BJ (cell line): ENCODE data around the gene NISCH. TPM values are rescaled to one million over a fixed set of nuclear protein-coding genes. Genes with fewer than 3 reads are reported as not detected.

Experiments
- CTCF ChIA-PET: fragments of 350-600 bp; formaldehyde crosslinking; extraction: SDS; loops from one replicate; lab custom pipeline; 2021; ENCODE audit warnings: antibody characterized with exemption, inconsistent platforms; lab: Yijun Ruan, JAX
- POLR2A ChIA-PET: fragments of 300-600 bp; sonication (Branson Sonifier 250); formaldehyde crosslinking; extraction: SDS; loops from one replicate; lab custom pipeline; 2021; ENCODE audit warnings: antibody characterized with exemption; lab: Charles Lee
- DNase-seq: peaks from one replicate; pipeline ENCODE4 v3.0.0-alpha.2; 2011; ENCODE audit warnings: low read depth
- H3K27me3 ChIP-seq: 2 replicates; pipeline ENCODE4 v1.6.0; 2011; ENCODE audit warnings: low read length; ENCODE audit not compliant: control insufficient read depth, insufficient read depth
- H3K36me3 ChIP-seq: 2 replicates; pipeline ENCODE4 v1.5.1; 2011; ENCODE audit warnings: low read length; ENCODE audit not compliant: control insufficient read depth, insufficient read depth
- H3K4me3 ChIP-seq: 2 replicates; pipeline ENCODE4 v1.5.1; 2011; ENCODE audit warnings: low read depth, mild to moderate bottlenecking, control low read depth, low read length
- polyA plus RNA-seq: library from polyadenylated mRNA; depleted of rRNA; stranded (reverse); fragments of >200 nt; gene quantifications from 2 replicates; pipeline ENCODE4 v1.2.3, GENCODE V29; 2011
- TF ChIP-seq, protein P1 (sequence below): IDR thresholded peaks from 2 replicates; pipeline ENCODE4 v1.5.1; 2011; ENCODE audit warnings: low read depth, mild to moderate bottlenecking, control low read depth, inconsistent platforms, low read length, moderate library complexity; ENCODE audit not compliant: insufficient read depth

Gene NISCH
- polyA plus RNA-seq, 1 experiment, result 95.3 TPM

DNA sequence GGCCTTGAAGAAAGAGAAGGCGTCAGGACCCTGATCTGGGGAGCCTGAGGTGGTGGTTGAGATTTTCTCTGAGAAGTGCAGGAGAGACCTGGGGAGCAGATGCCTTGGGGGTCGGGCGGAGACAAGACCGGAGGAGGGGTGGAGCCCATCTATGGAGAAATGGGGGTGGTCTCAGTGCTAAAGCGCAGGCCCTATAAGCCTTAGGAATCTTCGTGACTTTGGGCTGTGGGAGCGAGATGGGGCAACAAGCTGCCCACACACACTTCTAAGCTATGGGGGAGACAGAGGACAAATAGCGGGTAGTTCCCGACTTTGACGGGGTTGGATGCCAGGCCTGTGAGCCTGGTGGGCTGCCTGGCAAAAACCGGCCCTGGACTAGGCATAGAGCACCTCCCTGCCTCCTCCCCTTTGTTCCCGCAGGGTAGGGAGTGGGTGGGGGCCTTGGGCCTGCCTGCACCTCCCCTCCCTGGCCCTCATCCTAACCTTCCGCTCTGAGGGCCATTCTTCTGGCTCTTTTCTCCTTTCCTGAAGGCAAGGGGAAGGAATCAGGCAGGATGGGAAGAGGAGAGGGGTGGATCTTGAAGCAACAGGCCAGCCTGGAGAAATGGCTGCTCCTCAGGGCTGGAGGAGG, 880 bp downstream of the NISCH start:
- ChIA-PET POLR2A (no interaction called here), CTCF (interaction anchor here (1.0 to 4.5 kb wide), 3 partner anchors 10 to 117 kb away, joined by 3 to 31 read pairs (median 4); partner anchors contain the start of gene SEMA3G)
- peaks cover 18% of the 10 kb centered on the region for H3K36me3 ChIP-seq
- peak overlapping the region; percentile 95 for H3K4me3 ChIP-seq
- H3K27me3 ChIP-seq, result no peaks in the 10 kb centered on the region
- TF ChIP-seq, protein P1, sequence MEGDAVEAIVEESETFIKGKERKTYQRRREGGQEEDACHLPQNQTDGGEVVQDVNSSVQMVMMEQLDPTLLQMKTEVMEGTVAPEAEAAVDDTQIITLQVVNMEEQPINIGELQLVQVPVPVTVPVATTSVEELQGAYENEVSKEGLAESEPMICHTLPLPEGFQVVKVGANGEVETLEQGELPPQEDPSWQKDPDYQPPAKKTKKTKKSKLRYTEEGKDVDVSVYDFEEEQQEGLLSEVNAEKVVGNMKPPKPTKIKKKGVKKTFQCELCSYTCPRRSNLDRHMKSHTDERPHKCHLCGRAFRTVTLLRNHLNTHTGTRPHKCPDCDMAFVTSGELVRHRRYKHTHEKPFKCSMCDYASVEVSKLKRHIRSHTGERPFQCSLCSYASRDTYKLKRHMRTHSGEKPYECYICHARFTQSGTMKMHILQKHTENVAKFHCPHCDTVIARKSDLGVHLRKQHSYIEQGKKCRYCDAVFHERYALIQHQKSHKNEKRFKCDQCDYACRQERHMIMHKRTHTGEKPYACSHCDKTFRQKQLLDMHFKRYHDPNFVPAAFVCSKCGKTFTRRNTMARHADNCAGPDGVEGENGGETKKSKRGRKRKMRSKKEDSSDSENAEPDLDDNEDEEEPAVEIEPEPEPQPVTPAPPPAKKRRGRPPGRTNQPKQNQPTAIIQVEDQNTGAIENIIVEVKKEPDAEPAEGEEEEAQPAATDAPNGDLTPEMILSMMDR, result no peak
- no peak for DNase-seq

DNA sequence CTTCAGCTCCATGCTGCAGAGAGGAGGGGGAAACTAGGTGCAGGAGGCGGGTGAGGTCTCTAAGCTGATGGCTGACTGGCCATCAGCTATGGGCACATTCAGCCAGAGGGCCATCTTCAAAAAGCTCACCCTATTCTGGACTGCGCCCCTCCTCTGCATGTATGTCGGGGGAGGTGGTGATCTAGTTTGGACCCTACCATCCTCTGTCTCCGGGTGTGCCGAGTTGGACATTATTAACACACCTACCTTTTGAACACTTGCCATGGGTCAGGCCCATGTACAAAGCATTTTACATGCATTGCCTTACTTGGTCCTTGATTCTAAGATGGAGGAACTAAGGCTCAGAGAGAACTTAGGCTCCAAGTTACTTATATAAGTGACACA, 1.4 kb downstream of the NISCH start:
- no peaks in the 10 kb centered on the region for H3K27me3 ChIP-seq
- ChIA-PET CTCF (interaction anchor here (1.0 to 4.5 kb wide), 3 partner anchors 10 to 117 kb away, joined by 3 to 31 read pairs (median 4); partner anchors contain the start of gene SEMA3G), POLR2A (no interaction called here)
- H3K36me3 ChIP-seq, result peaks cover 18% of the 10 kb centered on the region
- H3K4me3 ChIP-seq, result peak overlapping the region; percentile 95
- no peak for DNase-seq
- TF ChIP-seq, protein P1, result no peak

DNA sequence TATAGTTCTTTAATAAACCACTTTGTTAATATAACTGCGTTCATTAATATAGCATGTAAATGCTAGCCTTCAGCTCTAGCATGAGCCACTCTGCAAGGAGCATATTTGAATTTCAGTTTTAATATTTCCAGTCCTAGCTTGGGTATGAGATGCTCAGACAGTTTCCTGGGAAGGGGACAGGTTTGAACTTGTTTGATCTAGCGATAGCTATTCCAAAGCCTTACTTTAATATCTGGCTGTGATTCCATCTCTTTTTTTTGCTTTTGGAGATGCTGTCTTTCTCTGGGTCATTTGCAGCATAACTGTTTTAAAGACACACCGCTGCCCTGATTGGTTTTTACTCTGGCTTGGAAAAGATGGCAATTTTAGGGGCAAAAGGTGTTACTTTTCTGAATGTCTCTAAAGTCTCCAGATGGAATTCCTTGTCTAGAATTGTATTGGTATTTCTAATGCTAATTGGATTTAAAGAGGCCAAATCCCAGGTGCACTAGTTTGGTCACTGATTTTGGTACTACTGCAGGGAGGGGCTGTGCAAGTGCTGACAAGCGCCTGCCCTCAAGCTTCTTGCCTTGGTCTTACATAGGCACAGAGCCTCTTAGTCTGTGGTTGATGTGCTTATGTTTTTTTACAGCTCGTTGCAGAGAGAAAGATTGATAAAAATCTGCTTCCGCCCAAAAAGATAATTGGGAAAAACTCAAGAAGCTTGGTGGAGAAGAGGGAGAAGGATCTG, 2.8 kb downstream of the NISCH start:
- TF ChIP-seq, protein P1, result no peak
- no peak for DNase-seq
- CTCF ChIA-PET, result interaction anchor here (1.7 to 4.5 kb wide), 2 partner anchors 12 to 30 kb away, joined by 5 to 31 read pairs; partner anchors contain the start of gene SEMA3G
- peaks cover 18% of the 10 kb centered on the region for H3K36me3 ChIP-seq
- no peaks in the 10 kb centered on the region for H3K27me3 ChIP-seq
- H3K4me3 ChIP-seq, result no peak overlapping the region
- POLR2A ChIA-PET, result no interaction called here

DNA sequence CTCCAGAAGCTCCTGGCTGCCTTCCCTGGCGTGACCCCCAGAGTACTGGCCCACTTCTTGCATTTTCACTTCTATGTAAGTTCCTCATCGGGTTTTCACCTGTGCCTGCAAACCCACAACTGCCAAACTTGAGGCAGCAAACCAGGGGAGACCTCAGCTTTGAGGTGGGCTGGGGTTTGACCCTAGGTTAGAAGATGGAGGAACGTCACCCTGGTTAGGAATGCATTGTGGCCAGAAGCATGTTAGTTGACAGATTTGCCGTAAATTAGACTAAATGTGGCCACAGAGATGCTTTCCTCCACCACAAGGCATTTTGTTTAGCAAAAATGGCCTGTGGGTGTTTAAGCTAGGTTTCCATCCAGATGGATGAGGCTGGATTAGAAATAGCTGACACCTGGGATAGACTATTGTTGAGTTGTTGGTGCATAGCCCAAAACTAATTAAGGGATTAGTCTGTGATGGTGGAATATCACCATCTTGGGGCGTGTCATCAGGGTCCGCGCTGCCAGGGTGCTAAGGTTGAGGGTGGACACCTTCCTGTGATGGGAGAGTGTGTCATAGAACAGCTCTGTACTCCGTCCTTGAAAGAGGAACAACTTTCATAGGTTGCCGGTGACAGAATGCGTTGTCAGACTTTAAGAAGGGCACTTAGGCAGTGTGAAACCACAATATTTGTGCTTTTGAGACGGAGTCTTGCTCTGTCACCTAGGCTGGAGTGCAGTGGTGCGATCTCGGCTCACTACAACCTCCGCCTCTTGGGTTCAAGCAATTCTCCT, 3.6 kb downstream of the NISCH start:
- Histone ChIP-seq H3K27me3 (no peaks in the 10 kb centered on the region), H3K4me3 (no peak overlapping the region), H3K36me3 (peaks cover 18% of the 10 kb centered on the region)
- CTCF ChIA-PET, result interaction anchor here (1.7 to 4.5 kb wide), 2 partner anchors 12 to 31 kb away, joined by 5 to 31 read pairs; partner anchors contain the start of gene SEMA3G
- POLR2A ChIA-PET, result interaction anchor here (0.6 kb wide), 1 partner anchor 242 kb away, joined by 4 read pairs; no protein-coding TSS in a partner anchor
- TF ChIP-seq, protein P1, result no peak
- DNase-seq, result no peak
